Left kidney (tissue), 2 donors: ENCODE results near the gene SUMO2. TPM values are rescaled to one million over a fixed set of nuclear protein-coding genes. Genes with fewer than 3 reads are reported as not detected.

Experiments used
- DNase-seq: peaks from one replicate; pipeline ENCODE4 v3.0.0-alpha.2; 2013
- polyA plus RNA-seq: library from polyadenylated mRNA; unstranded; fragments of 120-200 nt; gene quantifications from one replicate; pipeline ENCODE4 v1.2.1, GENCODE V29; 2013; ENCODE audit not compliant: insufficient read length

The SUMO2 gene
- polyA plus RNA-seq, 1 donor: 705 TPM

GRCh38 chr17:75125984-75126383, 56.8 kb downstream of the SUMO2 start:
- no peak for DNase-seq

- no peak for DNase-seq
Observed at GRCh38 chr17:75124819-75125162, 58.0 kb downstream of the SUMO2 start.

DNA sequence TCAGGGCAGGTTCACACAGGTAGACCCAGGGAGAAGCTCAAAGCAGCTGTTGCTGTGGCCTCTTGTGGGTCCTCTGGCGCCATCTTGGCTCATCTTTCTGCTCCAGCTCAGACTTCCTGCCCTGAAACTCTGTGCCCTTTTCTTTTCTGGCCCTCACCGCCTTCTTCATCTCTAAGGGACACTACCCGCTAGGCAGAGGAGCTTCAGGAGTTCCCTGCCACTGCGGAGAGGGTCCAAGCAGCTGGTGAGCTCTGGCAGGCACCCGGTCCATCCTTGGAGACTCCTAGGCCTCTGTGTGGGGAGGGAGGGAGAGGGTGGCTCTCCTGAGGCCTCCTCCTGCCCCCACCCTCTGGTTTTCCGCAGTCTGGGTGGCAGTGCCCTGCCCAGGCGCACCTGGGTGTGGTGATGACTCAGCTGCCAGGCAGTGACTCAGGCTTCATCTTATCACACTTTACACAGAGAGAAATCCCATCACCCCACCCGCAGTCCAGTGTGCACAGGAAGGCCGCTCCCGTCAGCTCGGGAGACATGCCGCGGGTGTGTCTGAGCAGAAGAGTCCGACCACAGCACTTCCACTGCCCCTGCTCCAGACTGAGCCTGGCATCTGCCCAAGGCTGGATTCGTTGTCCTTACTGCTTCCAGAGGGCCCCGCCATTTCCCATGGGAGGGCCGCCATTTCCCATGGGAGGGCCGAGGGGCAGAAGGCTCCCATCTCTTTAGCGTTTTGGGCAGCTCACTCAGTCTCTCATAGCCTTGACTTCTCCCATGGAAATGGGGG, 58.5 kb downstream of the SUMO2 start:
- no peak for DNase-seq

DNA sequence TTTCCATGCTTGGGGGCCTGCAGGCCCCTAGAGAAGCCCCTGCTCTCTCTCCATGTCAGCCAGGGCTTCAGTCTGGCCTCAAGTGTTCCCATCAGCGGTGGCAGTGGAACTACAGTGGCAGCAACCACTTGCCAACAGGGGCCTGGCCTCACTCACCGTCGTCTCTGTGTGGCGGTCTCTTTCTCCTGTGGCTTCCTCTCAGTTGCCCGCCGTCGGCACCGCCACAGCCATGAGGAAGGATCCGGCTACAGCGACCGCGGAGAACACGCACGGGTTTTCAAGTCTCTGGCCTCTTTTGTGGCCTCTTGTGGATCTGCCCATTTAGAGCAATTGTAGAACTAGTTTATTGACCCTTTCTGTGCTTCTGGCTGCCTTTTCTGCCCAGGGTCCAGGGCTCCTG, 64.5 kb downstream of the SUMO2 start:
- no peak for DNase-seq

DNA sequence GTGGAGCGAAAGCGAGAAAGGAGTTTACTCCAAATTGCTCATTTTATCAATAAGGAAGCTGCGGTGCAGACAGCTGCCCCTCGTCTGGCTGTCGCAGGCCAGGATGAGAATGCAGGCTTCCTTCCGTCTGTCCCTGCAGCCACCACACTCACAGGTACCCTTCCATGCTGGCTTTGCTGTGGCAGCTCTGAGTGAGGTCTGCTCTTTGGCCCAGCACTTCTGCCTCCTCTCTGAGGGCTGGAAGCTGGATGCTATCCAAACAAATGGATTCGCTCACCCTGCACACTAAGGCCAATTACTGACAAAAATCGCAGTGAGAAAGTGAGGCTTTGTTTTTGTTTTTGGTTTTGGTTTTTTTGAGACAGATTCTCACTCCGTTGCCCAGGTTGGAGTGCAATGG, 66.0 kb downstream of the SUMO2 start:
- DNase-seq: no peak

Other genes with a start within 250 kb of the SUMO2 start
- not detected for gene OTOP3, start 247.1 kb downstream of the SUMO2 start, polyA plus RNA-seq
- gene HID1, start 210.2 kb downstream of the SUMO2 start, polyA plus RNA-seq: 10.8 TPM
- gene CDR2L, start 195.3 kb downstream of the SUMO2 start, polyA plus RNA-seq: 8.0 TPM
- 28.0 TPM for gene MRPL58, start 170.3 kb downstream of the SUMO2 start, polyA plus RNA-seq
- 325 TPM for gene ATP5PD, start 136.0 kb downstream of the SUMO2 start, polyA plus RNA-seq
- 30.4 TPM for gene KCTD2, start 135.7 kb downstream of the SUMO2 start, polyA plus RNA-seq
- gene SLC16A5, start 95.0 kb downstream of the SUMO2 start, polyA plus RNA-seq: 29.5 TPM
- gene ARMC7, start 73.0 kb downstream of the SUMO2 start, polyA plus RNA-seq: 14.0 TPM
- gene NT5C, start 51.2 kb downstream of the SUMO2 start, polyA plus RNA-seq: 40.0 TPM
- 86.1 TPM for gene JPT1, start 28.4 kb downstream of the SUMO2 start, polyA plus RNA-seq
- 84.0 TPM for gene NUP85, start 22.7 kb upstream of the SUMO2 start, polyA plus RNA-seq
- gene GGA3, start 78.6 kb upstream of the SUMO2 start, polyA plus RNA-seq: 49.1 TPM
- gene MRPS7, start 78.9 kb upstream of the SUMO2 start, polyA plus RNA-seq: 73.9 TPM
- 19.2 TPM for gene MIF4GD, start 88.3 kb upstream of the SUMO2 start, polyA plus RNA-seq
- 7.2 TPM for gene SLC25A19, start 106.5 kb upstream of the SUMO2 start, polyA plus RNA-seq
- 100 TPM for gene GRB2, start 222.7 kb upstream of the SUMO2 start, polyA plus RNA-seq